ENCODE data around the gene PCYT1A. TPM values are rescaled to one million over a fixed set of nuclear protein-coding genes. Genes with fewer than 3 reads are reported as not detected.
A peak's percentile ranks its signal among the peaks of the same experiment; 100 is the strongest.

Gene PCYT1A
- total RNA-seq = 59.9 and 61.2 TPM in 2 replicates
- 44.4 TPM for total RNA-seq (2013)
- 56.6 and 78.3 TPM in 2 replicates for polyA plus RNA-seq
- polyA minus RNA-seq = 54.8 and 59.4 TPM in 2 replicates

DNA sequence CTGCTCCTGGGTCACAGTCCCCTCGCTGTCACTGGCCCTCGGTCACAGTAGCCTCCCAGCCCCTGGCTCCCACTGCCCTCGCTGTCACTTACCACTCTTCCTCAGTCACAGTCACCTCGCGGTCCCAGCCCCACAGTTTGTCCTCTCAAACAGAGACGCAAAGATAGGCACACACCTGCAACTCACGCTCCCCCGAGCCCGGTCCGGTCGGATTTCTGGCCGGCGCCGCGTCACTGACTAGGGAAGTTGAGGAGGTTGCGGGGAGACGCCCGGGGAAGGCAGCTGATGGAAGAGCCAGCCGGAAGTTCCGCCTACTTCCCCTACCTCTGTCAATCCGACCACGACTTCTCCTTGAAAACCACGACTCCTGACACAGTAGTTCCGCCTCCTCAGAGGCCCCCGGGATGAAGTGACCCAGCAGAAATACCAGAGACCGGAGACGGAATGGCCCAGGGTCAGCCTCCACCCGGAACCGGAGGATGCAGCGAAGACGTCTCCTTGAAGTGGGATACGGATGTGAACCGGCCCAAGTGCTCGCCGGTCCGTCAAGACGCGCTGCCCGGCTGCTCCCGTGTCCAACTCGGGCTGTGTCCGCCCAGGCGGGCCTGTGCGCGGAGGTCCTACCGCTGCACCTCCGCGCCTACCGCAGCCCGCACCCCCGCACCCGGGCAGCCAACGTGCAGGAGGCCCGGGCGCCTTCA, at the start of gene PCYT1A:
Gene PCYT1A, minus strand, starts transcription at position 287 of the 701 bp plus-strand sequence. CDS start 17,195 bp downstream, outside the sequence.
- Histone ChIP-seq H3K27me3 (replicated peaks in 1 of 4; ENCODE audit: control extremely low read depth in 1 of 4, control insufficient read depth in 3 of 4, insufficient read depth in 4 of 4, low read length in 3 of 4) (no peaks in the 10 kb centered on the region), H2AFZ (ENCODE audit: insufficient read depth, low read depth, low read length, poor library complexity, severe bottlenecking) (peak within 1 kb of the TSS; percentile 96), H3K27ac (ENCODE audit: low read length in 2 of 2) (peak within 1 kb of the TSS; percentile 70 to 92), H3K4me1 (ENCODE audit: control insufficient read depth in 2 of 2, insufficient read depth in 2 of 2, low read length in 2 of 2) (peaks cover 17 to 36% of the 10 kb centered on the region in 2 donors), H3K36me3 (replicated peaks in 1 of 2; ENCODE audit: control extremely low read depth in 1 of 2, control insufficient read depth in 1 of 2, extremely low read depth in 1 of 2, insufficient read depth in 2 of 2, low read length in 1 of 2) (no peaks in the 10 kb centered on the region), H3K4me2 (replicated peaks; ENCODE audit: low read depth, low read length, poor library complexity, severe bottlenecking) (peak within 1 kb of the TSS; percentile 87), H3K79me2 (ENCODE audit: control insufficient read depth, insufficient read depth, low read length) (peaks cover 30% of the 10 kb centered on the region), H3K9me3 (ENCODE audit: control extremely low read depth in 1 of 3, control insufficient read depth in 2 of 3, insufficient read depth in 1 of 3, low read length in 2 of 3) (no peaks in the 10 kb centered on the region), H4K20me1 (ENCODE audit: control insufficient read depth, insufficient read depth, low read length, poor library complexity, severe bottlenecking) (no peaks in the 10 kb centered on the region), H3K4me3 (ENCODE audit: control extremely low read depth in 1 of 5, extremely low read depth in 1 of 5, insufficient read depth in 1 of 5, low read depth in 2 of 5, low read length in 4 of 5) (peak within 1 kb of the TSS; percentile 68 to 98 (median 96)), H3K9ac (ENCODE audit: low read length) (peak within 1 kb of the TSS; percentile 96)
- no peaks in the 10 kb centered on the region for H3K9me3 Mint-ChIP-seq (ENCODE audit: insufficient read depth)
- peak within 1 kb of the TSS; percentile 98 for H3K27ac Mint-ChIP-seq
- H3K27me3 Mint-ChIP-seq = no peaks in the 10 kb centered on the region
- intact Hi-C loops (cut with micrococcal nuclease) = loop anchor here (1.0 kb wide), 2 partner anchors 31 to 281 kb away; partner anchors contain the start of genes DYNLT2B, FBXO45 and WDR53
- ATAC-seq (ENCODE audit: low read depth) (peak; percentile 78), DNase-seq (peak; percentile 87)
- POLR2A ChIA-PET = interaction anchor here (2.5 kb wide), 1 partner anchor 30 kb away, joined by 11 read pairs; the partner anchor contains the start of gene DYNLT2B
- peak within 1 kb of the TSS; percentile 100 for H3K4me3 Mint-ChIP-seq
- CTCF ChIA-PET = no interaction called here
- under 1% methylated on average over 55 of the region's 55 CpGs for WGBS (ENCODE audit: insufficient coverage)
- peaks cover 58% of the 10 kb centered on the region for H3K4me1 Mint-ChIP-seq
- TF ChIP-seq EZH2 (IDR thresholded peaks at IDR 0.05; ENCODE audit: borderline replicate concordance, insufficient read depth, low read depth, low read length, poor library complexity, severe bottlenecking) = no peak
- TF ChIP-seq, protein P1, sequence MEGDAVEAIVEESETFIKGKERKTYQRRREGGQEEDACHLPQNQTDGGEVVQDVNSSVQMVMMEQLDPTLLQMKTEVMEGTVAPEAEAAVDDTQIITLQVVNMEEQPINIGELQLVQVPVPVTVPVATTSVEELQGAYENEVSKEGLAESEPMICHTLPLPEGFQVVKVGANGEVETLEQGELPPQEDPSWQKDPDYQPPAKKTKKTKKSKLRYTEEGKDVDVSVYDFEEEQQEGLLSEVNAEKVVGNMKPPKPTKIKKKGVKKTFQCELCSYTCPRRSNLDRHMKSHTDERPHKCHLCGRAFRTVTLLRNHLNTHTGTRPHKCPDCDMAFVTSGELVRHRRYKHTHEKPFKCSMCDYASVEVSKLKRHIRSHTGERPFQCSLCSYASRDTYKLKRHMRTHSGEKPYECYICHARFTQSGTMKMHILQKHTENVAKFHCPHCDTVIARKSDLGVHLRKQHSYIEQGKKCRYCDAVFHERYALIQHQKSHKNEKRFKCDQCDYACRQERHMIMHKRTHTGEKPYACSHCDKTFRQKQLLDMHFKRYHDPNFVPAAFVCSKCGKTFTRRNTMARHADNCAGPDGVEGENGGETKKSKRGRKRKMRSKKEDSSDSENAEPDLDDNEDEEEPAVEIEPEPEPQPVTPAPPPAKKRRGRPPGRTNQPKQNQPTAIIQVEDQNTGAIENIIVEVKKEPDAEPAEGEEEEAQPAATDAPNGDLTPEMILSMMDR (IDR thresholded peaks at IDR 0.05) = no peak

Data from B cell (primary cell).